Mesendoderm (in vitro differentiated cells): ENCODE measurements around the gene THEMIS2. TPM values are rescaled to one million over a fixed set of nuclear protein-coding genes. Genes with fewer than 3 reads are reported as not detected.
A peak's percentile ranks its signal among the peaks of the same experiment; 100 is the strongest.

Source experiments
- DNase-seq: peaks from one replicate; pipeline ENCODE4 v3.0.0; 2013
- H2AK5ac ChIP-seq: 2 replicates; pipeline ENCODE4 v1.6.1; 2013; ENCODE audit warnings: low read length, inconsistent platforms
- H2BK120ac ChIP-seq: 2 replicates; pipeline ENCODE4 v1.6.1; 2013; ENCODE audit warnings: low read depth, mild to moderate bottlenecking, low read length, moderate library complexity, mixed read lengths
- H2BK15ac ChIP-seq: replicated peaks from 2 replicates; pipeline ENCODE4 v1.6.1; 2013; ENCODE audit warnings: low read depth, mild to moderate bottlenecking, moderate library complexity
- H2BK5ac ChIP-seq: 2 replicates; pipeline ENCODE4 v1.6.1; 2013; ENCODE audit warnings: low read length, inconsistent platforms
- H3K18ac ChIP-seq: 2 replicates; pipeline ENCODE4 v1.6.1; 2013; ENCODE audit warnings: mild to moderate bottlenecking, low read length, mixed read lengths
- H3K23ac ChIP-seq: one replicate; pipeline ENCODE4 v1.6.1; 2013; ENCODE audit warnings: low read length
- H3K27ac ChIP-seq: 2 replicates; pipeline ENCODE4 v1.5.1; 2013; ENCODE audit warnings: low read depth, mild to moderate bottlenecking, inconsistent platforms, low read length, moderate library complexity
- H3K27me3 ChIP-seq: 2 replicates; pipeline ENCODE4 v1.6.1; 2013; ENCODE audit warnings: low read length, control low read depth, mild to moderate bottlenecking, inconsistent platforms; ENCODE audit not compliant: insufficient read depth, poor library complexity
- H3K36me3 ChIP-seq: 2 replicates; pipeline ENCODE4 v1.6.1; 2013; ENCODE audit warnings: low read length, inconsistent platforms; ENCODE audit not compliant: control insufficient read depth, insufficient read depth
- H3K4ac ChIP-seq: one replicate; pipeline ENCODE4 v1.6.1; 2013; ENCODE audit warnings: low read depth, mild to moderate bottlenecking, low read length, moderate library complexity
- H3K4me1 ChIP-seq: 2 replicates; pipeline ENCODE4 v1.6.1; 2013; ENCODE audit warnings: low read depth, low read length, inconsistent platforms; ENCODE audit not compliant: control insufficient read depth
- H3K4me2 ChIP-seq: 2 replicates; pipeline ENCODE4 v1.6.1; 2013; ENCODE audit warnings: low read length
- H3K4me3 ChIP-seq: 2 replicates; pipeline ENCODE4 v1.5.1; 2013; ENCODE audit warnings: mild to moderate bottlenecking, low read length
- H3K56ac ChIP-seq: one replicate; pipeline ENCODE4 v1.6.1; 2013; ENCODE audit warnings: low read length
- H3K79me1 ChIP-seq: 2 replicates; pipeline ENCODE4 v1.6.1; 2013; ENCODE audit warnings: low read length, inconsistent platforms
- H3K79me2 ChIP-seq: 2 replicates; pipeline ENCODE4 v1.6.1; 2013; ENCODE audit warnings: mild to moderate bottlenecking, low read length; ENCODE audit not compliant: control insufficient read depth, insufficient read depth
- H3K9ac ChIP-seq: 2 replicates; pipeline ENCODE4 v1.6.1; 2013; ENCODE audit warnings: low read length, inconsistent platforms
- H4K5ac ChIP-seq: one replicate; pipeline ENCODE4 v1.6.1; 2013; ENCODE audit warnings: low read length
- H4K8ac ChIP-seq: one replicate; pipeline ENCODE4 v1.6.1; 2013; ENCODE audit warnings: low read depth, mild to moderate bottlenecking, control low read depth, low read length, moderate library complexity
- WGBS: extraction: QIAGEN DNeasy Blood & Tissue Kit; methylation state at CpG from one replicate; pipeline ENCODE4 v1.1.7; 2013; ENCODE audit warnings: low lambda C conversion rate, missing lambda C conversion rate; ENCODE audit not compliant: insufficient coverage; ENCODE audit errors: extremely low coverage; 5-methylcytosine and 5-hydroxymethylcytosine counted together
- small RNA-seq: library from polyadenylated mRNA; stranded (forward); fragments of <200 nt; extraction: miRNeasy Mini kit (QIAGEN cat#:217004); gene quantifications from one replicate; pipeline ENCODE3, GENCODE V24; 2013; ENCODE audit not compliant: insufficient read depth

Gene THEMIS2

GRCh38 chr1:27935721-27936120 lies 63.4 kb downstream of the THEMIS2 start:
- Histone ChIP-seq H2AK5ac (no peak overlapping the region), H3K9ac (peak overlapping the region; percentile 9), H2BK120ac (no peak overlapping the region), H3K4ac (no peak overlapping the region), H3K56ac (no peak overlapping the region), H3K79me1 (no peaks in the 10 kb centered on the region), H2BK5ac (no peak overlapping the region), H3K4me2 (no peak overlapping the region), H3K79me2 (no peaks in the 10 kb centered on the region), H3K23ac (no peak overlapping the region), H2BK15ac (no peak overlapping the region), H4K5ac (no peak overlapping the region), H4K8ac (no peak overlapping the region), H3K27ac (no peak overlapping the region), H3K4me3 (no peak overlapping the region), H3K4me1 (peaks cover 8% of the 10 kb centered on the region), H3K18ac (no peak overlapping the region), H3K36me3 (no peaks in the 10 kb centered on the region), H3K27me3 (no peaks in the 10 kb centered on the region)
- no peak for DNase-seq
- no CpG with 5 or more reads among the region's 8 CpGs for WGBS

Small RNAs within 50 kb of the gene (small RNA-seq; reads per million reads assigned to genes)
- not detected for gene RNU6-1245P
- gene SCARNA1 = 37.3 reads per million, percentile 94 among the genes with 10 or more reads in this experiment
